ENCODE data around the gene PUSL1.

PUSL1 gene

DNA sequence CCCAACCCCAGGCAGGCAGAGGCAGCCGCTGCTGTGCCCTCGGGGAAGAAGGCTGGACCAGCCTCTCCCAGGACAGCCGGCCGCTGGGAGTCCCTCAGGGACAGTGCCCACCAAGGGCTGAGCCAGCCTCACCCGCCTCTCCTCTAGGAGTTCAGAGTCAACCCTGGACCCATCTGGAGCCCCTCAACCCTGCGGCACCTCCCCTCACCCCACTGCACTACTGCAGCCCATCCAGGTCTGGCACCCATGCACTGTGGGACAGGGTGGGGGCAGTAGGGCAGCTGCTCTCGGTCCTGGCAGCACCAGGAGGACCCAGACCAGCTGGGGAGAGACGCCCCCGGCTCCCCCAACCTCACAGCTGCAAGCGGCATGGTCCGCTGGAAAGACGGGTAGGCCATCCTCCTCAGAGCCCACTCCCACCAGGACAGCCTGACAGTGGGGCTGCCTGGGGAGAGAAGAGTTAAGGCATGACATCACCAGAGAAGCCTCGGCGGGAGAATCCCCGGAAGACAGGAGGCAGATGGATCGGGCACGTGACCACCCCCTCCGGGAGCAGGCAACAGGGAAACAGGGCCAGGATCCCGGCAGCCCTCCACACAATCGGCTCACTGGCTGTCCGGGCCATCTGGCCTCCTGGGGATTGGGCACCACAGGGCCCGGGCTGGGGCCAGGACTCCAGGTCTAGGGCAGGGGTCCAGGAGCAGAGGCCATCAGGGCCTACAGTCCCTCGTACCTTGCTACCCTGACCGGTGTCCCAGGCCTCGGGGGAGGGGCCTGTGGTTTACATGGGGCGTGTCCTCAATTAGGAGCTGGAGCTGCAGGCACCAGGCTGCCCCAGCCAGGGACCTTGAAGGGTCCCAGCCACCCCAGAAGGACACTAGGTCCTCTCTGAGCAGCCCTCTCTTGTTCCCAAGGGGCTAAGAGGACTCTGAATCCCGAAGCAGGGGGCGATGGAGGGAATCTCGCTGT is 3.8 kb upstream of the PUSL1 start:
- peak overlapping the region; percentile 96 for H3K27ac ChIP-seq
- TF ChIP-seq, protein P1, sequence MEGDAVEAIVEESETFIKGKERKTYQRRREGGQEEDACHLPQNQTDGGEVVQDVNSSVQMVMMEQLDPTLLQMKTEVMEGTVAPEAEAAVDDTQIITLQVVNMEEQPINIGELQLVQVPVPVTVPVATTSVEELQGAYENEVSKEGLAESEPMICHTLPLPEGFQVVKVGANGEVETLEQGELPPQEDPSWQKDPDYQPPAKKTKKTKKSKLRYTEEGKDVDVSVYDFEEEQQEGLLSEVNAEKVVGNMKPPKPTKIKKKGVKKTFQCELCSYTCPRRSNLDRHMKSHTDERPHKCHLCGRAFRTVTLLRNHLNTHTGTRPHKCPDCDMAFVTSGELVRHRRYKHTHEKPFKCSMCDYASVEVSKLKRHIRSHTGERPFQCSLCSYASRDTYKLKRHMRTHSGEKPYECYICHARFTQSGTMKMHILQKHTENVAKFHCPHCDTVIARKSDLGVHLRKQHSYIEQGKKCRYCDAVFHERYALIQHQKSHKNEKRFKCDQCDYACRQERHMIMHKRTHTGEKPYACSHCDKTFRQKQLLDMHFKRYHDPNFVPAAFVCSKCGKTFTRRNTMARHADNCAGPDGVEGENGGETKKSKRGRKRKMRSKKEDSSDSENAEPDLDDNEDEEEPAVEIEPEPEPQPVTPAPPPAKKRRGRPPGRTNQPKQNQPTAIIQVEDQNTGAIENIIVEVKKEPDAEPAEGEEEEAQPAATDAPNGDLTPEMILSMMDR (conservative IDR thresholded peaks at IDR 0.05): no peak

DNA sequence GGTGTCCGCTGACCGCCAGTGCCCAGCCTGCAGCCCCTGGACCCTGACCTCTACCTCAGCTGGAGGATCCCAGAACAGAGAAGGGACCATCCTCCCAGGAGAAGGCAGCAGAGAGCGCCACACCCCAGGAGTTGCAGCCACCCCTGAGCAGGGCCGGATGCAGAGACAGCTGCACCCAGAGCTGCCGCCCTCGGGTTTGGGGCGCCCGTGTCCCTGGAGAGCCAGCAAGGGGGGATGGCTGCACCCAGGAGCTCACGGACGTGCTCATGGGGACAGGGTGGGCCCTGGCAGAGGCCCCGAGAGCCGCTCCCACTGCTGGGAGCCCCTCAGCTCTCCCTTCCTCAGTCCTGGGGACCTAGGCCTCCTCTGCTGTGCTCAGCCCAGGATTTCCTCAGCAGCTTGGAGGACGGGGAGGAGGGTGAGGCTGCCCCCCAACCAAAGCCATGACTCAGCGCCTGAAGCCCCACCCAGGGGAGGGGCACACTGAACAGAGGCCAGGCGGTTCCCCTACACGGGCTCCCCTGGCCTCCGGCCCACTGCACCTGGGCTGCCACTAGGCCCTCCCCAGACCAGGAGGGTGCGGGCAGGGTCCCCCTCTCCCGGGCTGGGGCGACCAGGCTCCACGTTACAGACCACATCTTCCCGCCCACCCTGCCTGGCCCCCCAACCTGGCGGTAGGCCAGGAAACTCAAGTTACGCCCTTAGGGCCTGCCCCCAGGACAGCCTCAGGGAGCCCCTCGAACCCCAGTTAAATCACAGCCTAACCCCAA is 2.9 kb upstream of the PUSL1 start:
- TF ChIP-seq, protein P1 (conservative IDR thresholded peaks at IDR 0.05): no peak
- peak overlapping the region; percentile 96 for H3K27ac ChIP-seq

DNA sequence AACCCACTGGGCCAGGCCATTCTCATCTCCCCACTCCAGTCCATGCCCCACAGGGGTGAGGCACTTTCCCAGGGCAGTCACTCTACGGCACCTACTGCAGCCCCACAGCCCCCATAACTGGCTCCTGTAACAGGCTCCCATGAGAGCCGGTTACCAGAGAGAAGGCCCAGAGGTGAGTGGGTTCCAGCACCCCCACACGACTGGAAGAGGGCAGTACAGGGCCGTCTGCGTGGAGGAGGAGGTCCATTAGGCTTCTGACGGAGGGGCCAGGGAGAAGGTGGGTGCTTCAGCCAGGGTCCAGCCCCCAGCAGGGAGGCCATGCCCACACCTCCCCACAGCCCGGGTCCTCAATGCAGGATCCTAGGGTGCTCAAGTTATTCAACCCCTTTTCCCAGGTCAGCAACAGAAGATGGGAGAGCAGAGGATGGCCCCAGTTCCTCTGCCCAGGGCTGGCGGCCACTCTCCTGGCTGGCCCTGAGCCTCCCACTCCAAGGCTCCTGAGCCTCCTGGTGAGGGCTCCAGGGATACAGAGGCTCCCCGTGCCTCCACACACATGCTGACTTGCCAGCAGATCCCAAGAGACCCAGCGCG is 2.2 kb upstream of the PUSL1 start:
- peak overlapping the region; percentile 96 for H3K27ac ChIP-seq
- TF ChIP-seq, protein P1 (conservative IDR thresholded peaks at IDR 0.05): no peak

DNA sequence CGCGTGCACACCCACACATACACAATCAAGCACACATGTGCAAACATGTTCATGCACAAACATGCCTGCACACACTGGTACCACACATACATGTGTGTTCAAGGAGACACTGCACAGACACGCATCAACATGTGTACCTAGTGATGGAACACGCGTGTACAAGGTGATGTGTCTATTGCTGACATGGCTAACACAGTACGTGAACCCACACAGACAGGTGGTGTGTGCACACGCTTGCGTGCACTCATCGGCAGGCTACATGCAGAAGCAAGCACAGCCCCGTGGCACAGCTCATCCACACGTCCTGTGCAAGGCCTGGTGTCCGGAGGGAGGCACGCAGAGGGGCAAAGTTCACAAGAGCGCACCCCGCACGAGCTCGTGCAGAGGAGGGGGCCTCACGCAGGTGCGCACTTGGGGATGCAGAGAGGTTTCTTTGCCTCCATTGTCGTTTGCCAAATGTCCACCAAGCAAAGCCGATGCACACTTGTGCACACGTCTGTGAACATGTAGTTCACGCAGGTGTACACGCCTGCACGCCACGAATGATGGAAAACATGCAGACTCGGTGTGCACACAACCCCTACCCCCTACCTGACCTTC is 1.6 kb upstream of the PUSL1 start:
- peak overlapping the region; percentile 96 for H3K27ac ChIP-seq
- TF ChIP-seq, protein P1 (conservative IDR thresholded peaks at IDR 0.05): no peak

DNA sequence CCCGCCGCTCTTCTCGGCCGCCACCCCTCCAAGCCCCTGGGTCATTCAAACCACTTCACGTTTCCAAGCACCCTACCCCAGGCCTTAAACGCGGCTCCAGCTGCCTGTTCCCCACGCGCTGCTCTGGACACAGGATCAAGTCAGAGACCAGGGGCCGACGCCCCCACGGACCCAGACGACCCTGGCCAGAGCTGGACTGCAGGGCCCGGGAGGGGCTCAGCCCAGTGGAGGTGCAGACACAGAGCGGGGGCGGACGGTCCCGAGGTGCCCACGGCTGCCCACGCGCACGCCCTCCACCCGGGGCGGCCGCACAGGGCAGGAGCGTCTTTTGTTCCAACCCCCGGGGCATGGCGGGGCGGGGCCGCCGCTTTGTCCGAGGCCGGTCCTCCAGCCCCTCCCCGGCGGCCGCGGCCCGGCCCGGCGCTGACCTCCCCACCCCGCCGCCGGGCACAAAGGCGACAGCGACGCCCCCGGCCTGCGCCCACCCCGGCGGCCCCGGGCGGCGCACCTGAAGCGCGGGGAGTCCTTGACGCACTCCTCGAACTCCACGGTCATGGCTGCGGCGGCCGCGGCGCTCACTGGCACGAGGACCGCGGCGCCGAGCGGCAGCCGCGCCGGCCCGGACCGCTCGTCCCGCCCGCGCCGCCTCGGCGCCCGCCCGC is 1.0 kb upstream of the PUSL1 start:
- H3K27ac ChIP-seq: peak overlapping the region; percentile 96
- TF ChIP-seq, protein P1 (conservative IDR thresholded peaks at IDR 0.05): no peak

DNA sequence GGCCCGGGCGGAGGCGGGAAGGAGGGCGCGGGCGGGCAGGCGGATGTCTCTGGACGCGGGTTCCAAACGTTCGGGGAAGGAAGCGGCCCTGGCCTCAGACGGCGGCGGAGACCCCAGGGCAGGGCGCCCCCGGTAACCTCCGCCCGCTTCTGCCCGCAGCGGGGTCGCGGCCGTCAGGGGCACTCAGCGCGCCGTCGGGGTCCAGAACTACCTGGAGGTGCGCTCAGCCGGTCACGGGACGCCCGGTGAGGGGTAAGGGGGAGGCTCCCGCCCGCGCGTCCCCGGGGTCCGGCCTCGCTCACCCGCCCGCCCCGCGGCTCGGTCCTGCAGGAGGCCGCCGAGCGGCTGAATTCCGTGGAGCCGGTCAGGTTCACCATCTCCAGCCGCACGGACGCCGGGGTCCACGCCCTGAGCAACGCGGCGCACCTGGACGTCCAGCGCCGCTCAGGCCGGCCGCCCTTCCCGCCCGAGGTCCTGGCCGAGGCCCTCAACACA is 406 bp downstream of the PUSL1 start:
- TF ChIP-seq, protein P1 (conservative IDR thresholded peaks at IDR 0.05): no peak
- peak overlapping the region; percentile 96 for H3K27ac ChIP-seq
